GM08714 (cell line): Measurements from ENCODE around the gene TJAP1.
"Not testable (repeated sequence)": the region's sequence is repeated elsewhere in the genome, so short reads cannot be mapped to it uniquely, and the experiment has no call there.

Experiments used
- H3K4me3 ChIP-seq: fragments of 200-500 bp; sonication (Bioruptor generic); 2 replicates; pipeline ENCODE4 v1.5.1; 2014; ENCODE audit warnings: mild to moderate bottlenecking, low read length, inconsistent platforms
- ZNF274 ChIP-seq: IDR thresholded peaks from 2 replicates; pipeline ENCODE4 v1.6.1; 2012; ENCODE audit warnings: mild to moderate bottlenecking, low read depth, low read length

TJAP1 gene

GRCh38 chr6:43447604-43448003, 29.8 kb upstream of the TJAP1 start:
- TF ChIP-seq ZNF274, result no peak
- no peak overlapping the region for H3K4me3 ChIP-seq

- no peak for TF ChIP-seq ZNF274
- no peak overlapping the region for H3K4me3 ChIP-seq
These were observed 28.5 kb upstream of the TJAP1 start for GRCh38 chr6:43448916-43449315.

GRCh38 chr6:43450699-43451131, 26.7 kb upstream of the TJAP1 start:
- TF ChIP-seq ZNF274, result no peak
- H3K4me3 ChIP-seq, result no peak overlapping the region

- H3K4me3 ChIP-seq, result no peak overlapping the region
- TF ChIP-seq ZNF274, result no peak
These were observed 26.0 kb upstream of the TJAP1 start for GRCh38 chr6:43451348-43451747.

DNA sequence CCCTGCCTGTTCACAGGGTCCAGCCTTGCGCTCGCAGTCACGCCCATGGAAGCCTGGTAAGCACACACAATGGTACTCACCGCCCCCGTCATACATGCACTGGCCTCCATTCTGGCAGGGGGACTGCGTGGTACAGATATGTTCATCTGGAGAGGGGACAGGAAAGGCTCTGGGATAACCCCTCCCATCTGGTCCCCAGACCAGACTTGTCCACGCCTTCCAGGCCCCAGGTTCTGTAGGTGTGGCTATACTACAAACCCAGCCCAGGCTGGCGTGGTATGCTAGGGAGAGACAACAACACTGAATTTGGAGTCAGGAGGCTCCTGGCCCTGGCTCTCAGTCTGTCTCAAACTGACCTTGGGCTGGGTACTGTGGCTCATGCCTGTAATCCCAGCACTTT, 25.4 kb upstream of the TJAP1 start:
- TF ChIP-seq ZNF274, result no peak
- no peak overlapping the region for H3K4me3 ChIP-seq

DNA sequence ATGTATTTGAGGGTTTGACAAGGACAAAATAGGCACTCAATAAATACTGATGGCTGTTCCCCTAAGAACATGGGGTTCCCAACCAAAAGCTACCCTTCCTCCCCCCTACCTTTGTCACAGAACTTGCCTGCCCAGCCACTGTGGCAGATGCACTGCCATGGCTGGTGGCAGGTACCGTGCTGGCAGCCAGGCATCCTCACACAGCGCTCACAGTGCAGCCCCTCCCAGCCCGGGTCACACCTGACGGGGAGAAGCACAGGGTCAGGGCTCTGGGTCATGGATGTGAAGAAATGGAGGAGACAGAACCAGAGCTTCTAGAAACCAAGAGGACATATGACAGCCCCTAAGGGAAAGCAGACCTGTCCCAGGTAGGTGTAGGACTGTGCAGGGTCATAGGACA, 24.5 kb upstream of the TJAP1 start:
- no peak overlapping the region for H3K4me3 ChIP-seq
- no peak for TF ChIP-seq ZNF274

DNA sequence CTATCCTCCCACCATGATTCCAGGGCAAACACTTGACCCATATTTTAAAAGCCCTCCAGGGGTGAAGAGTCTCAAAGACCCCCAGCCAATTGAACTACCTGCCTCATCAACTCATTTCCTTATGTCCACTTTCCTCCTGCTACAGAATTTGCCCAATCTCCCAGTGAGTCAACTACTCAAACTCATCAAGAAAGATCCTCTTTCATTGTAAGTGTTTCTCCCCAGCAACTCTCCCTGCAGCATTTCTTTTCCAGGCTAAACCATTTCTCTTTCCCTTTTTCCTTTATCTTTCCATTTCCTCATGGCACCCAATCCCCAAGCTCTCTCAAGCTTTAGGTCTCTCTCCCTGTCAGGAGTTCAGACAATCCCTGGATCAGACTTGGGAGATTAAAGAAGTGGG, 23.5 kb upstream of the TJAP1 start:
- H3K4me3 ChIP-seq, result no peak overlapping the region
- no peak for TF ChIP-seq ZNF274

DNA sequence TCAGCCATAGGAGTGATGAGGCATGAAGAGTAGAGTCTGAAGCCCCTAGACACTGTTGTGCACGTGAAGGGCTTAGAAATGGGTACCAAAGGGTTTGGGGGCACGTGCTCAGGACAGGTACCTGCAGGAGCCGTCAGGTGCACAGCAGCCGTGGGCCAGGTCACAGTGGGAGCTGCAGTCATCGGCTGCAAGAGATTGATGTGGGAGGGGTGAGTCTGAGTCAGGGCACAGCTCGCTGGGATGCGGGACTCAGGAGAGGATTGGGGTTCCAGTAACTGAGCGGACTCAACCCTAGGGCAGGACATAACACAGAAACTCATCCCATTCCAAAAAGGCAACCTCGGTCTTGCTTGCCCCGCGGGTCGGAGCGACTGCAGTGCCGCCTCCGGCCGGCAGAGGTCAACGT, 23.1 kb upstream of the TJAP1 start:
- TF ChIP-seq ZNF274, result no peak
- no peak overlapping the region; the same call in 1 of the 2 replicates for H3K4me3 ChIP-seq

DNA sequence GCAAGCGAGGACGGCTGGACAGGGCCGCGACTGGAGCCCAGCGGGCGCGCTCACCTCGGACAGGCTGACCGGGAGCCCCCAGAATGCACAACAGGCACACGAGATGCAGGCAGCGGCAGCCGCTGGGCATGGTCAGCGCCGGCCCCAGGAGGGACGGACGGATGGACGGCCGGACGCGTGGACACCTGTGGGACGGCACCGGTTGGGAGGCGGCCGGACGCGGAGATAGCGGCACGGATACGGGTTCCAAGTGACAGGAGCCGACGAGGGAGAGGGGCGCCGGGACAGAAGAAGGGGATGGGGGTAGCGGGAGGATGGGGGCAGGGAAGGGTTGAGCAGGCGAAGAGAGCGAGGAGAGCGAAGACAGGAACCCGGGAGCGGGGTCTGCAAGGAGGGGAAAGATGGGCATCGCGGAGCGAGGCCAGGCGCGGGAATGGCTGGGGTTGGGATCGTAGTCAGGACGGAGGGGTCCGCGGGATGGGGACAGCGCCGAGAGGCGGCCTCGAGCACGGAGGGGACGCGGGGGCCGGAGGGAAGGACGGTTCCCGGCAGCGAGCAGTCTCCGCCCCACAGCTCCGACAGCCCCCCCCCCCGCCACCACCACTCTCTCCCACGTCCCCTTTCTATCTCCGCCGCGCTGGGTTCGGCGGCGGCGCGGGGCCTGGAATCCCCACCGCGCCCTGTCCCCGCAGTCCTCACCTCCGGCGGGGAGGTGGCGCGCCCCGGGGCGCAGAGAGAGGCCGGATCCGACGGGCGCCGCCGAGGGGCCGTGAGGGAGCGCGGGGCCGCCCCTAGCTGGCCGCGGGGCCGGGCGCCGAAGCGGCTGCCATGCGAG, 22.5 kb upstream of the TJAP1 start:
- no peak for TF ChIP-seq ZNF274
- peak overlapping the region; percentile 60; the same call in 1 of the 2 replicates for H3K4me3 ChIP-seq

- TF ChIP-seq ZNF274, result no peak
- H3K4me3 ChIP-seq, result peak within 1 kb of the TSS; percentile 60; the same call in 1 of the 2 replicates
These were observed 21.6 kb upstream of the TJAP1 start, which contains the start of gene DLK2 for GRCh38 chr6:43455531-43456428. Gene DLK2, minus strand, starts transcription at chr6:43455548. Its CDS starts 723 bp downstream, at chr6:43454825.

DNA sequence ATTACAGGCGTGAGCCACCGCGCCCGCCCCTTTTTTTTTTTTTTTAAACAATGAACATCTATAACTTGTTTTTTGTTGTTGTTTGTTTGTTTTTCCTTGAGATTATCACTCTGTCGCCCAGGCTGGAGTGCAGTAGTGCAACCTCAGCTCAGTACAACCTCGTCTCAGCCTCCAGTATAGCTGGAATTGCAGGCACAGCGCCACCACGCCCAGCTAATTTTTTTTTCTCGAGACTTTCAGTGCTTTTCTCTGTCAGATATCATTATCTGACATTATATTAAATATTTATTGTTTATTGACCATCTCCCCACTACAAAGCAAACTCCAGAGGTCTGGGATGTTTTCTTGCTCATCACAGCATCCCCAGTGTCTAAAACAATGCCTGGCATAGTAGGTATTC, 19.7 kb upstream of the TJAP1 start:
- no peak overlapping the region for H3K4me3 ChIP-seq
- TF ChIP-seq ZNF274, result no peak

DNA sequence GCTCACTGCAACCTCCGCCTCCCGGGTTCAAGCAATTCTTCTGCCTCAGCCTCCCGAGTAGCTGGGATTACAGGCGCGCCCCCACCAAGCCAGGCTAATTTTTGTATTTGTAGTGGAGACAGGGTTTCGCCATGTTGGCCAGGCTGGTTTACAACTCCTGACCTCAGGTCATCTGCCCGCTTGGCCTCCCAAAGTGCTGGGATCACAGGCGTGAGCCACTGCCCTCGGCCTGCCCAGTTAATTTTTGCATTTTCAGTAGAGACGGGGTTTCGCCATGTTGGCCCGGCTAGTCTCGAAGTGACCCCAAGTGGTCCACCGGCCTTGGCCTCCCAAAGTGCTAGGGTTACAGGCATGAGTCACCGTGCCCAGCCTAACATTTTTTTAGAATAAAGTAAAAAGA, 19.2 kb upstream of the TJAP1 start:
- H3K4me3 ChIP-seq, result not testable (repeated sequence)

- no peak overlapping the region for H3K4me3 ChIP-seq
- TF ChIP-seq ZNF274, result no peak
These were observed 17.8 kb upstream of the TJAP1 start for GRCh38 chr6:43459535-43459934.

DNA sequence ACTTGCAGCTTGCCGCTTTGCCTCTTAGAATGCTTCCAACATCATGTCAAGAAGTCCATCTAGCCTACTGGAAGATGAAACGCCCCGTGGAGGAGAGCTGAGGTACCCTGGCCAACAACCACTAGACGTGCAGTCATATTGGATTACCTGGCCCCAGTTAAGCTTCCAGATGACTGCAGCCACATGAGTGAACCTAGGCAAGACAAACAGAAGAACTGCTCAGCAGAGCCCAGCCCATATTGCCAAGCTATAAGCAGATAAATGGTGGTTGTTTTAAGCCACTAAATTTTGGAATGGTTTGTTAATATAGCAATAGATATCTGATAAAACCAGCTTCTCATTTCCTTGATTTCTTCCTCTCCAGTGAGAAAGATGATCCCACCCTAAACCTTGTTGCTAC, 17.3 kb upstream of the TJAP1 start:
- no peak for TF ChIP-seq ZNF274
- H3K4me3 ChIP-seq, result no peak overlapping the region

GRCh38 chr6:43461936-43462335, 15.4 kb upstream of the TJAP1 start:
- H3K4me3 ChIP-seq, result no peak overlapping the region
- no peak for TF ChIP-seq ZNF274
